K562 (cell line): ENCODE data around the gene TSTD2. TPM values are rescaled to one million over a fixed set of nuclear protein-coding genes. Genes with fewer than 3 reads are reported as not detected.

Source experiments
- ATAC-seq: fragments of 200-7000 bp; cut with Tn5 transposase; 3 replicates; pipeline ENCODE4 v1.9.1; 2020; ENCODE audit warnings: moderate library complexity
- BruUV-seq: library from RNA; stranded (reverse); fragments of 400-500 nt; replicated peaks from 2 replicates; lab custom pipeline; 2021; lab: Mats Ljungman, UMichigan
- CTCF ChIA-PET: fragments of 300-600 bp; formaldehyde crosslinking; extraction: SDS; loops from one replicate; lab custom pipeline; 2021; ENCODE audit warnings: low intra/inter-chr PET ratio; lab: Yijun Ruan, JAX
- POLR2A ChIA-PET: fragments of 300-600, 350-650 bp; sonication (Branson Sonifier 250); formaldehyde crosslinking; extraction: SDS; loops from one replicate; lab custom pipeline; 2021; ENCODE audit warnings: antibody characterized with exemption, inconsistent platforms; lab: Yijun Ruan, JAX
- DNase-seq, 4 experiments: peaks; one replicate each; pipeline versions ENCODE4 v3.0.0 to v3.0.0-alpha.2; 2011 to 2018; ENCODE audit warnings: low spot score in 3 of 4, mixed read lengths in 3 of 4; ENCODE audit errors: extremely low read depth in 1 of 4
- FAIRE-seq: peaks from 2 replicates; lab custom pipeline; 2011; peaks lifted over from hg19 to GRCh38; lab: Jason Lieb, UNC
- H2AFZ ChIP-seq: 2 replicates; pipeline ENCODE4 v1.6.0; 2011; ENCODE audit warnings: low read depth, low read length, control low read depth, inconsistent platforms
- H3K27ac ChIP-seq: fragments of 200-600 bp; 3 replicates; pipeline ENCODE4 v1.8.0; 2011; ENCODE audit warnings: low read depth, mild to moderate bottlenecking, control low read depth, inconsistent platforms, low read length, moderate library complexity, mixed read lengths; ENCODE audit errors: extremely low read depth
- H3K27me3 ChIP-seq, 2 experiments: fragments of 300-600 bp in 1 of 2; 2 replicates in 1 of 2; 3 replicates in 1 of 2; pipeline versions ENCODE4 v1.6.0 to v1.8.0; 2011; ENCODE audit warnings: inconsistent platforms in 2 of 2, low read length in 2 of 2, mild to moderate bottlenecking in 1 of 2, mixed read lengths in 1 of 2, moderate library complexity in 1 of 2; ENCODE audit not compliant: control insufficient read depth in 2 of 2, insufficient read depth in 2 of 2
- H3K36me3 ChIP-seq: fragments of 300-600 bp; 3 replicates; pipeline ENCODE4 v1.8.0; 2011; ENCODE audit warnings: mild to moderate bottlenecking, low read length, inconsistent platforms; ENCODE audit not compliant: control insufficient read depth, insufficient read depth
- H3K4me1 ChIP-seq, 2 experiments: fragments of 200-600 bp in 1 of 2; replicated peaks in 1 of 2; 2 replicates in 1 of 2; 3 replicates in 1 of 2; pipeline versions ENCODE4 v1.5.1 to v1.8.0; 2011; ENCODE audit warnings: inconsistent platforms in 2 of 2, low read length in 2 of 2, mild to moderate bottlenecking in 1 of 2, mixed read lengths in 1 of 2, moderate library complexity in 1 of 2; ENCODE audit not compliant: control insufficient read depth in 2 of 2, insufficient read depth in 2 of 2
- H3K4me2 ChIP-seq: 2 replicates; pipeline ENCODE4 v1.6.1; 2011; ENCODE audit warnings: low read length, control low read depth, inconsistent platforms, mixed read lengths; ENCODE audit not compliant: insufficient read depth
- H3K4me3 ChIP-seq: fragments of 200-600 bp; sonication (generic), shearing (Covaris generic); 2 replicates; pipeline ENCODE4 v1.5.1; 2016; ENCODE audit warnings: control low read depth, inconsistent platforms
- H3K79me2 ChIP-seq: fragments of 200-600 bp; 3 replicates; pipeline ENCODE4 v1.8.0; 2011; ENCODE audit warnings: low read length, inconsistent platforms; ENCODE audit not compliant: control insufficient read depth, insufficient read depth
- H3K9ac ChIP-seq, 2 experiments: 2 replicates each; pipeline versions ENCODE4 v1.6.0 to v1.6.1; 2011; ENCODE audit warnings: low read depth in 2 of 2, low read length in 2 of 2, control low read depth in 1 of 2, inconsistent platforms in 1 of 2, mild to moderate bottlenecking in 1 of 2, mixed read lengths in 1 of 2; ENCODE audit not compliant: insufficient read depth in 1 of 2
- H3K9me1 ChIP-seq: one replicate; pipeline ENCODE4 v1.6.0; 2011; ENCODE audit warnings: inconsistent platforms, mild to moderate bottlenecking, low read length, moderate library complexity; ENCODE audit not compliant: control insufficient read depth, insufficient read depth
- H3K9me3 ChIP-seq: replicated peaks from 2 replicates; pipeline ENCODE4 v1.5.1; 2011; ENCODE audit warnings: low read depth, low read length, inconsistent platforms; ENCODE audit not compliant: control insufficient read depth, insufficient read depth
- H4K20me1 ChIP-seq: replicated peaks from 2 replicates; pipeline ENCODE4 v1.6.1; 2011; ENCODE audit warnings: low read length, inconsistent platforms, mixed read lengths; ENCODE audit not compliant: control insufficient read depth, insufficient read depth
- CBFB ChIP-seq: sonication (generic); formaldehyde crosslinking; IDR thresholded peaks from 2 replicates; pipeline ENCODE4 v1.4.0; 2020; ENCODE audit warnings: mild to moderate bottlenecking, missing genetic modification reagents
- GATA2 ChIP-seq: sonication (generic); formaldehyde crosslinking; IDR thresholded peaks from 2 replicates; pipeline ENCODE4 v1.4.0; 2020; ENCODE audit warnings: mild to moderate bottlenecking, missing genetic modification reagents
- HMGN3 ChIP-seq: IDR thresholded peaks from 2 replicates; pipeline ENCODE4 v1.6.1; 2011; ENCODE audit warnings: borderline replicate concordance, low read depth, mild to moderate bottlenecking, mixed read lengths, low read length; ENCODE audit not compliant: insufficient read length; ENCODE audit errors: extremely low read depth
- MBD1 ChIP-seq: fragments of 250-450 bp; sonication (Bioruptor Pico); IDR thresholded peaks from 2 replicates; pipeline ENCODE4 v1.8.0; 2022; ENCODE audit warnings: inconsistent platforms
- POLR2AphosphoS2 ChIP-seq: IDR thresholded peaks from 2 replicates; pipeline ENCODE4 v1.6.1; 2012; ENCODE audit warnings: low read length, improper control_type of control experiment
- SNRNP70 ChIP-seq: fragments of 200-400 bp; formaldehyde crosslinking; optimal IDR thresholded peaks from 2 replicates; pipeline ENCODE3; 2017; ENCODE audit warnings: low read depth, low read length
- ZNF12 ChIP-seq: sonication (generic); formaldehyde crosslinking; IDR thresholded peaks from 2 replicates; pipeline ENCODE4 v1.4.0; 2020; ENCODE audit warnings: mild to moderate bottlenecking, missing genetic modification reagents
- ZNF407 ChIP-seq: fragments of 450-650 bp; IDR thresholded peaks from 2 replicates; pipeline ENCODE4 v1.6.1; 2016; ENCODE audit warnings: low read depth
- WGBS: fragments of 100-300 bp; shearing (Covaris generic); methylation state at CpG from one replicate; pipeline ENCODE4 v1.1.6; 2016; ENCODE audit warnings: low coverage, mixed read lengths; ENCODE audit not compliant: insufficient coverage; ENCODE audit errors: missing lambda C conversion rate; 5-methylcytosine and 5-hydroxymethylcytosine counted together
- in situ Hi-C: fragments of 300-500 bp; cut with MboI; formaldehyde crosslinking; loops from 4 replicates; pipeline ENCODE4 v1.15.0; 2018; ENCODE audit warnings: inconsistent platforms, mixed read lengths
- intact Hi-C: fragments of 100-400 bp; cut with micrococcal nuclease; formaldehyde crosslinking; loops from 2 replicates; pipeline ENCODE4 v1.14.2; 2022
- polyA plus RNA-seq, 8 experiments: library from polyadenylated mRNA; depleted of rRNA in 4 of 8; stranded (reverse) in 5 of 8; unstranded in 3 of 8; fragments of >200 nt; fragmentation: Nextera tagmentation in 2 of 8; fragmentation: Illumina TruSeq in 1 of 8; extraction: Ambion mirVana in 2 of 8; extraction: Trizol in 1 of 8; gene quantifications; 2 replicates each; pipeline versions ENCODE4 v1.2.1 to v1.2.3, GENCODE V29; 2011 to 2014; ENCODE audit warnings: inconsistent platforms in 1 of 8, missing spikeins in 1 of 8
- total RNA-seq, 7 experiments: library from RNA; depleted of rRNA in 6 of 7; stranded (reverse); fragments of >200 nt in 6 of 7; fragmentation: Illumina TruSeq in 2 of 7; extraction: Trizol in 2 of 7; gene quantifications; 2 replicates each; pipeline versions ENCODE4 v1.2.1 to v1.2.3, GENCODE V29; 2011 to 2021; ENCODE audit warnings: low replicate concordance in 1 of 7

Gene TSTD2
- total and polyA plus RNA-seq, 9 of the 15 experiments (the other 6 are each of a cell fraction or from before 2014, with no cell fraction given): 10.1 to 36.7 (median 19.0) TPM

- no peak for TF ChIP-seq GATA2
- no peak for TF ChIP-seq CBFB
- no peak for TF ChIP-seq HMGN3
- no peak for TF ChIP-seq SNRNP70
- no peak for TF ChIP-seq MBD1
- TF ChIP-seq ZNF12 (CRISPR knock-in tag): no peak
- TF ChIP-seq, all 486 proteins: peak for 0
Observed at GRCh38 chr9:97682242-97682641, 49.1 kb upstream of the TSTD2 start (continued).

GRCh38 chr9:97675655-97676054 lies 42.5 kb upstream of the TSTD2 start:
- intact Hi-C loops: no loop called here
- in situ Hi-C loops: no loop called here
- Histone ChIP-seq H3K9me3 (no peaks in the 10 kb centered on the region), H3K4me1 (no peaks in the 10 kb centered on the region), H3K9ac (no peak overlapping the region), H3K9me1 (no peaks in the 10 kb centered on the region), H3K79me2 (no peaks in the 10 kb centered on the region), H2AFZ (no peak overlapping the region), H3K27me3 (no peaks in the 10 kb centered on the region), H3K27ac (no peak overlapping the region), H3K4me2 (no peak overlapping the region), H3K36me3 (peaks cover 94% of the 10 kb centered on the region), H4K20me1 (no peaks in the 10 kb centered on the region), H3K4me3 (no peak overlapping the region)
- ChIA-PET POLR2A (interaction anchor here (1.0 to 1.3 kb wide), 2 partner anchors 9 to 21 kb away, joined by 3 to 5 read pairs; no protein-coding TSS in a partner anchor), CTCF (interaction anchor here (0.6 kb wide), 1 partner anchor 480 kb away, joined by 5 read pairs; no protein-coding TSS in a partner anchor)
- DNase-seq (no peak), FAIRE-seq (no peak), ATAC-seq (no peak)
- BruUV-seq: no TSS peak
- WGBS: 77% methylated on average over 3 of the region's 3 CpGs
- no peak for TF ChIP-seq POLR2AphosphoS2
- no peak for TF ChIP-seq ZNF407
